ENCODE results near the gene UNC5A. TPM values are rescaled to one million over a fixed set of nuclear protein-coding genes. Genes with fewer than 3 reads are reported as not detected.

UNC5A gene
- total RNA-seq, 1 donor from 2014 or later: 0.21 TPM

DNA sequence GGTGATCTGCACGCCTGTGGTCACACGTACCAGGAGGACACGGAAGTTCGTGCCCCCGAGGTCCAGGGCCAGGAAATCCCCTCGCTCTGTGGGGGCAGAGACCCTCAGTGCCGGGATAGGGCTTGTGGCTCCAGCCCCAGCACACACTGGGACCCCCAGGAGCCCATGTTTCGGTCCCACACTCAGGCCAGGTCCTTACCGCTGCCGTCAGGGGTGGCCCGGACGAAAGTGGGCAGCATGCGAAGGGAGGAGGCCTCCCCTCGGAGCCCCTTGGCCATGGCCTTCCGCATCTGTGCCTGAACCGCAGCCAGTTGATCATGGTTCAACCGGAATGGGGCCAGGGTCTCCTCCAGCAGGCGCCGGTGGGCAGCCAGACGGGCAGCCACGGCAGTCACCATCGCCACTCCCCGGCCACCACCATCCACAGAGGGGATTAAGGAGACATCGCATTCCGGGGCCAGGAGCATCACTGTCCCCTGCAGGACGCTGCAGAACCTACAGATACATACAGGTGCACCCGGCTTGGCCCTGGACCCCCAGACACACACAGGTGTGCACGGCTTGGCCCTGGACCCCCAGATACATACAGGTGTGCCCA lies 77.0 kb downstream of the UNC5A start:
- H3K4me3 ChIP-seq: no peak overlapping the region
- no peak for ATAC-seq
- TF ChIP-seq, protein P1, sequence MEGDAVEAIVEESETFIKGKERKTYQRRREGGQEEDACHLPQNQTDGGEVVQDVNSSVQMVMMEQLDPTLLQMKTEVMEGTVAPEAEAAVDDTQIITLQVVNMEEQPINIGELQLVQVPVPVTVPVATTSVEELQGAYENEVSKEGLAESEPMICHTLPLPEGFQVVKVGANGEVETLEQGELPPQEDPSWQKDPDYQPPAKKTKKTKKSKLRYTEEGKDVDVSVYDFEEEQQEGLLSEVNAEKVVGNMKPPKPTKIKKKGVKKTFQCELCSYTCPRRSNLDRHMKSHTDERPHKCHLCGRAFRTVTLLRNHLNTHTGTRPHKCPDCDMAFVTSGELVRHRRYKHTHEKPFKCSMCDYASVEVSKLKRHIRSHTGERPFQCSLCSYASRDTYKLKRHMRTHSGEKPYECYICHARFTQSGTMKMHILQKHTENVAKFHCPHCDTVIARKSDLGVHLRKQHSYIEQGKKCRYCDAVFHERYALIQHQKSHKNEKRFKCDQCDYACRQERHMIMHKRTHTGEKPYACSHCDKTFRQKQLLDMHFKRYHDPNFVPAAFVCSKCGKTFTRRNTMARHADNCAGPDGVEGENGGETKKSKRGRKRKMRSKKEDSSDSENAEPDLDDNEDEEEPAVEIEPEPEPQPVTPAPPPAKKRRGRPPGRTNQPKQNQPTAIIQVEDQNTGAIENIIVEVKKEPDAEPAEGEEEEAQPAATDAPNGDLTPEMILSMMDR (IDR thresholded peaks at IDR 0.05): no peak
- no peak overlapping the region for H3K27ac ChIP-seq
- no peaks in the 10 kb centered on the region for H3K9me3 ChIP-seq
- no peaks in the 10 kb centered on the region for H3K4me1 ChIP-seq
- intact Hi-C loops (cut with DNase I): no loop called here
- no peaks in the 10 kb centered on the region for H3K36me3 ChIP-seq
- H3K27me3 ChIP-seq (ENCODE audit: low read depth): no peaks in the 10 kb centered on the region
- peak; percentile 38 for DNase-seq

- TF ChIP-seq, protein P1 (IDR thresholded peaks at IDR 0.05): no peak
- H3K27me3 ChIP-seq (ENCODE audit: low read depth): no peaks in the 10 kb centered on the region
- intact Hi-C loops (cut with DNase I): no loop called here
- ATAC-seq: no peak
- H3K4me1 ChIP-seq: no peaks in the 10 kb centered on the region
- no peak overlapping the region for H3K4me3 ChIP-seq
- no peak for DNase-seq
- H3K36me3 ChIP-seq: no peaks in the 10 kb centered on the region
- no peaks in the 10 kb centered on the region for H3K9me3 ChIP-seq
- no peak overlapping the region for H3K27ac ChIP-seq
Measured at GRCh38 chr5:176888016-176888864, 77.9 kb downstream of the UNC5A start.

DNA sequence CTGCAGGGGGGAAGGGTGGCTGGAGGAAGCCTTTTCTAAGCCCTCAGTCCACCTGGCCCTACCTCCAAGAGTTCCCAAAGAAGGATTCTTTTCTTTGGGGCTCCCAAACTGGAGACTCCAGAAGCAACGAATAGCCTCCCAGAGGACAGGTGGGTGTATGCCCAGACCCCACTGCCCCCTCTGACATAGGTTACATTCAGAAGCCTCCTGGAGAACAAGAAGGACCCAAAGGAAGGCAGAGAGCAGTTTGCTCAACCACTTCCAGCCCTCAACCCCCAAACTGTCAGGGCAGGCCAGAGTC lies 78.5 kb downstream of the UNC5A start:
- ATAC-seq (no peak), DNase-seq (no peak)
- intact Hi-C loops (cut with DNase I): no loop called here
- H3K27ac ChIP-seq: no peak overlapping the region
- no peaks in the 10 kb centered on the region for H3K4me1 ChIP-seq
- H3K9me3 ChIP-seq: no peaks in the 10 kb centered on the region
- TF ChIP-seq, protein P1 (IDR thresholded peaks at IDR 0.05): no peak
- no peaks in the 10 kb centered on the region for H3K27me3 ChIP-seq (ENCODE audit: low read depth)
- no peak overlapping the region for H3K4me3 ChIP-seq
- no peaks in the 10 kb centered on the region for H3K36me3 ChIP-seq

DNA sequence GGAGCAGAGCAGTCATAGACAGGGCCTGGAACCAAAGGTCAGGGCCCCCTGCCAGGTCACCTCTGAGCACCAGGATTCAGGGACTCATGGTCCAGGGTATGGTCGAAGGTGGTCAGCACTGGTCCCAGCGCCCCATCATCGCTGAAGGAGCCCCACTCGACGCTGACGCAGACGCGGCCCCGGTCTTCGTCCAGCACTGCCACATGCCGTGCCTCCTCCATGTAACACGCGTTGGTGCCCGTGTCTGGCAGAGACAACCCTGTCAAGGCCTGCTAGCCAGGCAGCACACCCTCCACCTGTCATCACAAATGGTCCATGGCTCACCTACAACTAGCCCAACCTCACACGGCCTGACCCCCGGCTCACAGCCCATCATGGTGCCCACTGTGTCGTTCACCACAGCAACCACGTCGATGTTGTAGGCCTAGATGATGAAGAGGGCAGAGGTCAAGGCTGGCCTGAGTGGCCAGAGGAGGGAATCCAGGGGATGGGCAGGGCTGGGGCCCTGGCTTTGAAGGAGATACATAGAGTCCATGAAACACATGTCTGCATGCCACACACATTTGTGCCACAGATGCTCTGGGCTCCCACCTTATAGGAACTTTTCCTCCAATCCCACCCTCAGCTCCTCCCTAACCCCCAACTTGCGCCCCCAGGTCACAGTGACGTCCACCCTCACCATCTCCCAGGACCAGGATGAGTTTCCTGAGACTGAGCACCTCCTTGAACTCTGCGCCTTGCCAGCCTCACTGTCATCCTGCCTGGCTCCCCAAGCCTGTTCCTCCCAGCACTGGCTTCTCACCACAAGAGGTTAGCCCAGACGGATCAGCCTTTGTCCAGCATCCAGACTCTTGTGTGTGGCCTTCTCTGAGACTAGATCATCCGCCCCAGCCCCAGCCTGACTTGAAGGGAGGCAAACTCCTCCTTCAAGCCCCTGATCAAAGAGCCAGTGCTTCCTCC lies 79.2 kb downstream of the UNC5A start:
- Histone ChIP-seq H3K4me3 (no peak overlapping the region), H3K27ac (no peak overlapping the region), H3K4me1 (no peaks in the 10 kb centered on the region), H3K36me3 (no peaks in the 10 kb centered on the region), H3K27me3 (ENCODE audit: low read depth) (no peaks in the 10 kb centered on the region), H3K9me3 (no peaks in the 10 kb centered on the region)
- DNase-seq (peak; percentile 41), ATAC-seq (no peak)
- intact Hi-C loops (cut with DNase I): no loop called here
- TF ChIP-seq, protein P1 (IDR thresholded peaks at IDR 0.05): no peak

- peaks cover 9% of the 10 kb centered on the region for H3K4me1 ChIP-seq
- ATAC-seq: no peak
- H3K36me3 ChIP-seq: no peaks in the 10 kb centered on the region
- no peak overlapping the region for H3K4me3 ChIP-seq
- no peaks in the 10 kb centered on the region for H3K27me3 ChIP-seq (ENCODE audit: low read depth)
- intact Hi-C loops (cut with DNase I): no loop called here
- H3K27ac ChIP-seq: no peak overlapping the region
- TF ChIP-seq, protein P1 (IDR thresholded peaks at IDR 0.05): no peak
- H3K9me3 ChIP-seq: no peaks in the 10 kb centered on the region
- no peak for DNase-seq
Measured at GRCh38 chr5:176890455-176891330, 80.3 kb downstream of the UNC5A start.

Measured in lower lobe of right lung (tissue), 2 donors.